Measurements from ENCODE around the gene PTCD2.

PTCD2 gene

GRCh38 chr5:72281764-72282499 is 38.2 kb upstream of the PTCD2 start (continued):
- TF ChIP-seq TSHZ1 (tag by site-specific recombination; IDR thresholded peaks at IDR 0.05; ENCODE audit: borderline replicate concordance) (peak; percentile 93), KLF8 (tag by site-specific recombination; IDR thresholded peaks at IDR 0.05) (peak; percentile 24; the same call in 1 of the 2 replicates), ZNF302 (tag by site-specific recombination; IDR thresholded peaks at IDR 0.05; ENCODE audit: low read depth) (no peak), ZSCAN4 (tag by site-specific recombination; IDR thresholded peaks at IDR 0.05) (no peak), GLIS1 (tag by site-specific recombination; IDR thresholded peaks at IDR 0.05) (no peak), ZBTB6 (tag by site-specific recombination; IDR thresholded peaks at IDR 0.05) (no peak), ZNF184 (tag by site-specific recombination; IDR thresholded peaks at IDR 0.05) (no peak), ZNF433 (tag by site-specific recombination; IDR thresholded peaks at IDR 0.05; ENCODE audit: low read depth) (no peak), ZNF677 (tag by site-specific recombination; IDR thresholded peaks at IDR 0.05) (no peak), GFI1B (tag by site-specific recombination; IDR thresholded peaks at IDR 0.05) (no peak), SCRT1 (tag by site-specific recombination; IDR thresholded peaks at IDR 0.05; ENCODE audit: borderline replicate concordance) (no peak), ZNF26 (tag by site-specific recombination; IDR thresholded peaks at IDR 0.05) (no peak), ZNF426 (tag by site-specific recombination; IDR thresholded peaks at IDR 0.05) (no peak), ZNF629 (tag by site-specific recombination; IDR thresholded peaks at IDR 0.05) (peak; percentile 69), MYNN (tag by site-specific recombination; IDR thresholded peaks at IDR 0.05; ENCODE audit: borderline replicate concordance) (no peak), ZBTB17 (tag by site-specific recombination; IDR thresholded peaks at IDR 0.05) (0 out of 2 replicates have a peak, but pooled peaks have one; percentile 33), ZNF654 (tag by site-specific recombination; IDR thresholded peaks at IDR 0.05; ENCODE audit: low read depth) (0 out of 2 replicates have a peak, but pooled peaks have one; percentile 8), TRIM28 (IDR thresholded peaks at IDR 0.05; ENCODE audit: borderline replicate concordance, low read length) (peak; percentile 31; the same call in 1 of the 2 replicates), TCF7L2 (IDR thresholded peaks at IDR 0.05; ENCODE audit: borderline replicate concordance, low read depth, low read length) (peak; percentile 42; the same call in 1 of the 2 replicates), ZNF701 (tag by site-specific recombination; IDR thresholded peaks at IDR 0.05) (no peak), PRDM2 (tag by site-specific recombination; IDR thresholded peaks at IDR 0.05; ENCODE audit: borderline replicate concordance) (no peak), ZNF449 (tag by site-specific recombination; IDR thresholded peaks at IDR 0.05) (peak; percentile 19; the same call in 1 of the 2 replicates)

All from HEK293 (cell line).